HuH-7 (cell line): ENCODE measurements around the gene NPAS2.

Source experiments
- DNase-seq: peaks from one replicate; pipeline ENCODE4 v3.0.0; 2011; ENCODE audit warnings: low spot score

NPAS2 gene, protein sequence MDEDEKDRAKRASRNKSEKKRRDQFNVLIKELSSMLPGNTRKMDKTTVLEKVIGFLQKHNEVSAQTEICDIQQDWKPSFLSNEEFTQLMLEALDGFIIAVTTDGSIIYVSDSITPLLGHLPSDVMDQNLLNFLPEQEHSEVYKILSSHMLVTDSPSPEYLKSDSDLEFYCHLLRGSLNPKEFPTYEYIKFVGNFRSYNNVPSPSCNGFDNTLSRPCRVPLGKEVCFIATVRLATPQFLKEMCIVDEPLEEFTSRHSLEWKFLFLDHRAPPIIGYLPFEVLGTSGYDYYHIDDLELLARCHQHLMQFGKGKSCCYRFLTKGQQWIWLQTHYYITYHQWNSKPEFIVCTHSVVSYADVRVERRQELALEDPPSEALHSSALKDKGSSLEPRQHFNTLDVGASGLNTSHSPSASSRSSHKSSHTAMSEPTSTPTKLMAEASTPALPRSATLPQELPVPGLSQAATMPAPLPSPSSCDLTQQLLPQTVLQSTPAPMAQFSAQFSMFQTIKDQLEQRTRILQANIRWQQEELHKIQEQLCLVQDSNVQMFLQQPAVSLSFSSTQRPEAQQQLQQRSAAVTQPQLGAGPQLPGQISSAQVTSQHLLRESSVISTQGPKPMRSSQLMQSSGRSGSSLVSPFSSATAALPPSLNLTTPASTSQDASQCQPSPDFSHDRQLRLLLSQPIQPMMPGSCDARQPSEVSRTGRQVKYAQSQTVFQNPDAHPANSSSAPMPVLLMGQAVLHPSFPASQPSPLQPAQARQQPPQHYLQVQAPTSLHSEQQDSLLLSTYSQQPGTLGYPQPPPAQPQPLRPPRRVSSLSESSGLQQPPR

DNA sequence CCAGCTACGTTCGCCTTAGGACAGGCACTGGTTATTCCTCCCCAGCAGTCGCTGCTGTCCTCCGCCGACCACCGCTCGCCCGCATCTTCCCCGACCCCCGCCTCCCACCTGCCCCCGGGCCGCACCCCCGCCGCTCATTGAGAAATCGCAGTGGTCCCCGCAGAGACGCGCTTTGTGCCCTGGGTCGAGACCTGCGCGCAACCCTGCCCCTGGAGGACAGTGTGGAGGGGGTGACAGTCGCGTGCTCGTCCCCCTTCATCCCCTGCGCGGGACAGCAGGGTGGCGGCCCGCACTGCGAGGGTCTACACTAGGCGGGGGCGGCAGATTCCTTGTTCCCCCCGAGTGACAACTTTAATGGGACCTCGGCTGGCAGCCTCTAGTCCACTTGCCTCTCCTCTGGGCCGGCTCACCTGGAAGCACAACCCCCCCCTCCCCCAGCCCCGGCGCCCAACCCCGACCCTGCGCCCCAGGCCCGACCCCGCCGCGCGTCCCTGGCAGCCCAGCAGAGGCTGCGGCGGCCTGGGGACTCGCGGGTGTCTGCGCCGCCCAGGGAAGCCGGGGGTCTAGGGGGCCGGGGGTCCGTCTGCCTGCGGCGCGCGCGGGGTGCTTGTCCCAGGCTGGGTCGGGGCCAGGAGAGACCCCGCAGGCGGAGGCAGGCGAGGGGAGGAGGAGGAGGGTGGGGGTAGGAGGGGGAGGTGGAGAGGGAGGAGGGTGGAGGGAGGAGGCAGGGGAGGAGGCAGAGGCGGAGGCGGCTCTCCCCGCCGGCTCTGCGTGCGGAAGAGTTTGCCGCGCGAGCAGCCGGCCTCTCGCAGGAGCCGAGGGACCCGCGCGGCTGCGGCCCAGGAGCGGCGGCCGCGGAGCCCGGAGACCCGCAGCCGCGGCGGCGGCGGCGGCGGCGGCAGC is at the start of gene NPAS2:
TSS of gene NPAS2 (plus strand) at position 770 of the 903 bp plus-strand sequence. CDS start 84,616 bp downstream, outside the sequence.
- DNase-seq: peak; percentile 76

DNA sequence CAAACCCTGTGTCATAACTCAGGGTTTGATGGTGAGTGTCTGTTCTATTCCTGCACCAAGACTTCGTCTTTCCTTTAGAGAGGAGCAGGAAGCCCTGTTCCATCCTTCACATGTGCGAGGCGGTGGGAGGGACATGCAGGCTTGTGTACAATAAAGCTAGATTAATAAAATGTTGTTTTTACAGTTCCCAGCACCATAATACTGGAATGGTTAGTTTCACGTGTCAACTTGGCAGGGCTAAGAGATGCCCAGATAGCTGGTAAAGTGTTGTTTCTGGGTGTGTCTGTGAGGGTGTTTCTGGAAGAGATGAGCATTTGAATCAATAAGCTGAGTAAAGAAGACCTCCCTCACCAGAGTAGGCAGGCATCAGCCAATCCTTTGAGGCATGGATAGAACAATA is 48.8 kb upstream of the NPAS2 start:
- DNase-seq: no peak

DNA sequence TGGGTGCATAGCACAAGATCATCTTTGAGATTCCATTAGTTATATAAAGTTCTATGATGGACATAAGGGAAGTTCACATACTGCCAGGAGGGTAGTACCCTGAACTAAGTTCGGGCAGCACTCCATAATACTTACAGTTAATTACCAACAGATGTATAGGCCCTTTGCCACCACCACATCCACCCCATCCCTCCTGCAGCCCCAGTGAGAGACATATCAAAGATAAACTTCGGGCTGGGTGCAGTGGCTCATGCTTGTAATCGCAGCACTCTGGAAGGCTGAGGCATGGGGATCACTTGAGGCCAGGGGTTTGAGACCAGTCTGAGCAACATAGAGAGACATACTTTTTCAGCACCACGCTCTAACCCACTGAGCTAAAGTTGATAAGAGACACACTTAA is 46.4 kb upstream of the NPAS2 start:
- DNase-seq: no peak

DNA sequence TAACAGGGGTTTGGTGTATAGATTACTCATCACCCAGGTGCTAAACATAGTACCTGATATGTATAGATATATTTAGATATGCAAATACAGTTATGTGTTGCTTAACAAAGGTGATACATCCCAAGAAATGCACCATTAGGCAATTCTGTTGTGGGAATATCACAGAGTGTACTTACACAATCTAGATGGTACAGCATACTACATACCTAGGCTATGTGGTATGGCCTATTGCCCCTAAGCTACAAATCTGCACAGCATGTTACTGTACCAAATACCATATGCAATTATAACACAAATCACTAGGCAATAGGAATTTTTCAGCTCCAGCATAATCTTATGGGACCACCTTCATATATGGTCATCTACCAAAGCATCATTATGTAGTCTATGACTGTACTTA is 43.5 kb upstream of the NPAS2 start:
- DNase-seq: no peak

DNA sequence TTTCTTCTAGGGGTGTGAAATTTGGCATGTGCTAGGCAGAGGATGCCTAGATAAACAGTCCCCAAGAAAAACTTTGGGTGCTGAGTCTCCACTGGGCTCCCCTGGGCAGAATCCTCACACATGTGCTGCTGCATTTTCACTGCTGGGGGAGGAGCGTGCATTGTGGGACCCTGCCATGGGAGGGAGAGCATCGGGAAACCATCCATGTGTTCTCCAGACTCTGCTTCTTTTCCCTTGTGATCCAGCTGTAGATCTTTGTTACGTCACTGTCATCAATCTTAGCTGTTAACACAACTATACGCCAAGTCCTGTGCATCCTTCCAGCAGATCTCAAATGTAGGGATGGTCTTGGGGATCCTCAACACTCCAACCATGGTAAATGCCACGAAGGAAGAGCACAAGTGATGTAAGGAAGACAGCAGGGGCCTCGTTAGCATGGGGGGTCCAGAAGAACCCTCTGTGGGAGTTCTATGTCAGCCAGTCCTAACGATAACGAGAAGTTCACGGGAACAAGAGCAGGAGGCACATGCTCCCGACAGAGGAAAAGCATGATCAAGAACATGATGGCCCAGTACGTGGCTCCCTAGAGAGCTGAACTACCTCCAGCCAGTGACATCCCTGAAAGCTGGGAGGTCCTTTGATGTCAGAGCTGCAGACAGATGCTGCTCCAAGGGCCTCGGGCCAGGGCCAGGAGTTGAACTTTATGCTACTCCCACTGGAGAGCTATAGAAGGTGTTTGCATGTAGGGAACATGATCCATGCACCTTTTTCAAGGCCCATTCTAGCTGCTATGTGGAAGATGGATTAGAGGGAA is 41.1 kb upstream of the NPAS2 start:
- DNase-seq: no peak

DNA sequence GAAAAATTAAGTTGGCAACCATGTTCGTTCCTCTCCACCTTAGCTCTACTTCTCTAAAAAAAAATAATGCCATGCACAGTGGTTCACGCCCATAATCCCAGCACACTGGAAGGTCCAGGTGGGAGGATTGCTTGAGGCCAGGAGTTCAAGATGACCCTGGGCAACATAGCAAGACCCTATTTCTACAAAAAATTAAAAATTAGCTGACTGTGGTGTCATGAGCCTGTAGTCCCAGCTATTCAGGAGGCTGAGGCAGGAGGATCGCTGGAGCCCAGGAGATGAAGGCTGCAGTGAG is 40.1 kb upstream of the NPAS2 start:
- DNase-seq: no peak

DNA sequence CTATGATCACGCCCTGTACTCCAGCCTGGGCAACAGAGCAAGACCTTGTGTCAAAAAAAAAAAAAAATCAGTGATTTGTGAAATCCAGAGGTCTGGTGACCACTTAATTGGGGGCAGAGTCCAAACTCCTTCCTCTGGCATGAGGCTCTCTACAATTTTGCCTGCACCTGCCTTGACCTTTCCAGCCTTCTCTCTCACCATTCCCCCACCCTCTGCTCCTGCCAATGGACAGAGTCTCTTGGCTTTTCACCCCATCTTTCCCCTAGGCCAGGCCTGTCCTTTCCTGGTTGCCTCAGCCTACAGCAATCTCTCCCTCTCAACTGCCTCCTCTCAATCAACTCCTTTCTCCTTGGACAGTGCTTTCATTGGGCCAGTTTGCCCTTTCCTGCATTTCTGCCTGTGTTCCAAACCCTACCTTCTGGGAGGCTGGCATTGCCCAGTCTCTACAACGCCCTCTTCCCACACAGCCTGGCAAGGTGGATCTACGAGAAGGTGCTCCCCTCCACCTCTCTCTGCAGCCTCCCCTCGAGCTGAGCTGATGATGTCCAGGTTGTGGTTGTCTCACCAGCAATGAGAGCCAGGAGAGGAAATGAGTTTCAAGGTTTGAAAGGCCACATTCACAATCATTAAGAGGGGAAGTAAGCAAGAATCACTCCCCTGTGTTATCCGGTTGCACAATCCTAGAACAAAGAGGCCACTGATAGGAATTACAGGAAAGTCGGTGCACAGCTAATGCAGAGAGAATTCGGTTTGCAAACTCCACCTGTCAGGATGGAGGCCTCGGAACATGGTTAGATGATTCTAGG is 39.5 kb upstream of the NPAS2 start:
- peak; percentile 80 for DNase-seq

DNA sequence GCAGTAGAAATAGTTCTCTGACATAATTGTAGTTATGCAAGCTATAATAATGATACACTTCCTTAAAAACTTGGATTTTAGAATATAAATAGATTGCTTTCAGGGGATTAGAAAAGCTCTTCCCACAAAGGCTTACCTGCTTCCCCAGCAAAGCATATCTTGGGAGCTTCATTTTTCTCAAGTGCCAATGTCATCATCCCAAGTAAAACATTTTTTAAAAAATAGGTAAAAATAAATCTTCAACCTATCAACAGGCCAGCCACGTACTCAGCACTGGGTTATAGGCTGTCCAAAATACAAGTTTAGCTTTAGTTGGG is 39.0 kb upstream of the NPAS2 start:
- DNase-seq: no peak

DNA sequence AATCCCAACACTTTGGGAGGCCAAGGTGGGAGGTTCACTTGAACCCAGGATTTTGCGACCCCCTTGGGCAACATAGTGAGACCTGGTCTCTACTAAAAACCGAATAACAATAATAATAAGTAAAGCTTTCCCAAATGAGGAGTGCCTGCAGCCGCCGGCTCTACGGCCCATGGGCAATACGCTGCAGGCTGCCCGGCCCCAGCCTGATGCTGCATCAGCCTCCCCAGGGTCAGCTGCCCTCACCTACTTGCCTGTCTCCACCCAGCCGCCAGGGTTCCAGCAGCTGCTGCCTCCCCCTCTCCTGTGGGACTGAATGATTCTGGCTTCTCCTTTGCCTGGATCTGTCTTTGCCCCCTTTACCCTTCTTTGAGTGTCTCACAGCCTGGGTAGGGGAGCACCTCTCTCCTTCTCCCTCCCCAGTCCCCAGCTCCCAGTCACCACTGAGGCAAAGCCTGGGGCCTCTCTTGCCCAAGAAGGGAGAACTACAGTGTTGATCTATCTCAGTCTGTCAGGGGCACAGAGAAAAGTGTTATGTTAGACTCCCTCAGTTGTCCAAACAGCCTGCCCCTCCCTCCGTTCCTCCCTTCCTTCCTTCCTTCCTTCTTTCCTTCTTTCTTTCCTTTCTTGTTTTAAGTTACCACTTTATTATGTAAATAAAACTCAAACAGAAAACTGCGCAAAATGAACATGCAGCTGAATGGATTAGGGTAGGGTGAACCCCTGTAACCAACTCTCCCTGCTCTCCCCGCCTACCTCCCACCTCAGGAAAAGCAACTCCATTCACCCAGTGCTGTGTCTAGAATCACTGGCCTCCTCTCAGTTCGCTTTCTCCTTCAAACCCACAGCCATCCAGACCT is 38.2 kb upstream of the NPAS2 start:
- no peak for DNase-seq

DNA sequence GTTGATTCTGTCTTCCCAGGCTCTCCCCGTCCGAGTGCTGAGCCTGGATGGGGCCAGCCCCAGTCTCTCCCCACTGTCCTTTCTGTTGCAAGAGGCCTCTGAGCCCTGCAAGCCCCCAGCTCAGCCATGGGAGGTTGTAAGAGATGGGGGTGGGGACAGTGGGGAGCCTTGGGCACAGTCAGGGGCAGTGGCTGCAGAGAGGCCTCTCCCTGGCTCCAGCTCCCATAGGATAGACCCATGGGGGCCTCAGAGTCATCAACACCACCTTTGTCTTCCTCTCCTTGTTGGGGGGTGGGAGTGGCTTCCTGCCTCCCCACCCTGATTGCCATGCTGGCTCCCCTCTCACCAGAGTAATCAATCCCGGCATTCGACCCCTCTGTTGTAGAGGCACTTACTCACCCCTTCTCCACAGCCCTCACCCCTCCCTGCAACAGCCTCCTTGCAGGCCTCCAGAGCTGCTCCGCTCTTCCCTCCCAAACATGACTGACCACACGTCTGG is 37.5 kb upstream of the NPAS2 start:
- DNase-seq: no peak

DNA sequence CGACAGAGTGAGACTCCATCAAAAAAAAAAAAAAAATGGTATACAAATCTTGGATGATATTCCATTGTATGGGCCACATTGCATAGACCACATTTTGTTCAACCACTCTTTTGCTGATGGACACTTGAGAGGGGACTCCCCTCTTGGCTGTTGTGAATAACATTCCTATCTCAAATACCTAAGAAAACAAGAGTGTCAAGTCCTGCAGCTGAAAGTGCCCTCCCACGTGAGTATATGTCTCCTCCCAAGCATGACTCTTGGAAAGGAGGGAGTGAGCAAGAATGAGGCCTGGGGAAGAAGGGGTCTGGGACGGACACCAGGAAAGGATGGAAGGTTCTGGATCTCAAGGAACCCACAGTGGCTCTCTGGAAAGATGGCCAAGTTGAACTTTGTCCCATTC is 36.0 kb upstream of the NPAS2 start:
- no peak for DNase-seq

DNA sequence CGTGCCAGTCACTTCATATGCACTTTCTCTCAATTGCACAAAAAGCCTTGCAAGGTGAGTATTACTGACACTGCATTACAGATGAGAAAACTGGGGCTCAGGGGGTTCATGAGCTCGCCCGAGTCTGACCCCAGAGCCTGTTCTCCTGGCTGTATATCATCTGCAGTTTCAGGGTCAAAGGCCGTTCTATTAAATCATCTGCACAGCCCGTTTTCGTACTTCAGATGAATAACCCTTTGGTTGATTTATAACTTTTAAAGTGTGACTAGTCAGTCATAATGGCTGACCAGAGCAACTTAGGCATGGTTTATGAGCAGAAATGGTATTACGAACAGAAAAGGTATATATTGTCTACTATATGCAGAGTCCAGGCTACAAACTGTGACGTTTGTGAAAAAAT is 35.3 kb upstream of the NPAS2 start:
- DNase-seq: no peak

DNA sequence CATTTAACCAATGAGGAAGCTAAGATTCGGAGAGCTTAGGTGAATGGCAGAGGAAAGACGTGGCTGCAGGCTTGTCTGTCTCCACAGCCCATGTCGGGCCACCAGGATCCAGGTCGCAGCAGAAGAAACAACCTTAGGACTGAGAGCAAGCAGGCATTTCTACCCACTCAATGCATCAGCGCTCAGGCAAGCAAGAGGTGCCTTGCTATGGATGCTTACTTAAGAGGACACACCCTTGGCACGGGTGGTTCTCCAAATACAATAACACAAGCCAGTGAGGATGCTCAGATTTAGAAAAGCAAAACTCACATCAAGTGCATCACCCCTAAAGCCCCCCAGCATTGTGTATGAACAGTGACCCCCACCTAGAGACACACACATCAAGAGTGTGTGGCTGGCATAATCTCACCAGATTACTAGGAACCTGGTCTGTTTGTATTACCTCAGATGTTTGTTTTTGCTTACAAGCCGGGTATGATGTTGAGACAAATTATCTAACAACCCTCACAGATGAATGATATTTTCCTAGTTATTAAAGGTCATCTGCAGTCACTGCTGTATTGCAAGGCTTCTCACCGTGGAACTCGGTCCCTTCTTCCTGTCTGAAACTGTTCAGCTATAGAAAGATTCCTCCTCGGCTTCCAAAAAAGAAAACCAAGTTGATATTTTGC is 34.2 kb upstream of the NPAS2 start:
- DNase-seq: no peak

DNA sequence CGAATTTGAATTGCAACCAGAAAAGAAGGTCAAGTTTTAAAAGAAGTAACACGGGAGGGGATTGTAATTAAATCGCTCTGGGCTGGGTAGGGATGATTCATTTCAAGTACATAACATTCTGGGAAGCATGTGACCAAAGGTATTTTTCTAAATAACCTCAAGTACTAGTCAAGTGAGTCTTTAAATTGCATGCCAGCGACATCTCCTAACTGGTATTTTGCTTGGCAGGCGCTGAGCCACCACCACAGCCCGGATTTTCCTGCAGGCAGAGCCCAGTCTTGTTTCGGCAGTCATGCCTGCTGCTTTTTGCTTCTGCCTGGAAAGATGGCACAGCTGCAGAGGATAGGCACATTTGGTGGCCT is 33.7 kb upstream of the NPAS2 start:
- DNase-seq: no peak

DNA sequence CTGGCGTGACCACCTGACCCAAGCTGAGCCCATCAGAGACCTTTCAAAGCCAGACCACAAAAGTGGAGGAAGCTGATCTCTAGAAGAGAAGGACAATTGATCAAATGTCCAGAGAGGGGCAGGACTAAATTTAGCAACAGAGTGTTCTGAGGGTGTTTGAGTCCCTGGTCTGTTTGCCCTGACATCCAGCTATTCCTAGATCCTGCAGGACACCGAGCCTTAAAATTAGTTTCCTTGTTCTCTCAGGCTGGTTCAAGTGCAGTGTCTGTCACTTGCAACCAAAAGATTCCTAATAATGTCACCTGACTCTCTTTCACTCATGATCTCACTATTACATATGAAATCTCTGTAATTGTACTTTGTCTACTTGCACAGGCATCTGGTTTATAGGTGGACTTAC is 33.0 kb upstream of the NPAS2 start:
- no peak for DNase-seq

DNA sequence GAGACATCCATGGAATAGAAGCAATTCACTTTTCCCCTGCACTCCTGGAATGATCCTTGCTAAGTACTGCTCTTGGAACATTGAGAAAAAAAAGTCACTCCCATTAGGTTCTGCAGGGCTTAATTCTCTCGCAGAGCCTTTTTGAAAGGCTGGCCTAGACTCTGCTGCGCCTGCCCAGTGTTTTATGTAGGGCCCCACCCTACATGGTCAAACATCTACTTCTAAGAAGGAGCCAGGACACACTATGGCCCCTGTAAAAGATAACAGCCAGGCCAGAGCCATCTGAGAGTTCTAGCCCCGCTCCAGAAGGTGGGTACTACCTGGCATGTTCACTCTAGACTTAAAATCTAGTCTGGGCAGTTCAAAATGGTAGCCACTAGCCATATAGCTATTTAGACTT is 30.6 kb upstream of the NPAS2 start:
- DNase-seq: no peak

DNA sequence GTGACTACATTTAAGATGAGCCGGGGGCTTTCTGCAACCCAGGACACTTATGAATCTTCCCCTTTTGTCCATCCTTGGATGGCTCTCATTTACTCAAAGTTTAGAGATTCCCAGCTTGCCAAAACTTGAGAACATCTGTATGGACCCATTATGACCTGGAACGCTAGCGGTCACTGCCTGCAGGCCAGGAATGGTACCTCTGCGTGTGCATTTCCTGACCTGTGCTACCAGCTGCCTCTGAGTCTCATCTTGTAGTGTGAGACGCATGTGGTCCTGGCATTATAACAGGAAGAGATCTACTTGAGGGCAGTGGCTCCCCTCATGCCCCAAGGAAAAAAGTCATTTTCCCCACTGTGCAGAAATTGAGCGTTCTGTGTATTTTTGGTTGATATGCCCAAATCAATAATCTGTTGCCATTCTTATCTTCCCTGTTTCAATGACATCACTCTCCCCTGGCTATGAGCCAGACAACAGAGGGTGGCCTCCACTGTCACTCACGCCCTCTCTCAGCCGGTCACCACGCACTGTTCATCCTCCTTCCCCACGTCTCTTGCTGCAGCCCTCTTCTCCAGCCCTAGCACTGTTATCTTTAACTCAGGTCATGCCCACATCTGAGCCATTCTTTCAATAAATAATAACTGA is 28.5 kb upstream of the NPAS2 start:
- no peak for DNase-seq

DNA sequence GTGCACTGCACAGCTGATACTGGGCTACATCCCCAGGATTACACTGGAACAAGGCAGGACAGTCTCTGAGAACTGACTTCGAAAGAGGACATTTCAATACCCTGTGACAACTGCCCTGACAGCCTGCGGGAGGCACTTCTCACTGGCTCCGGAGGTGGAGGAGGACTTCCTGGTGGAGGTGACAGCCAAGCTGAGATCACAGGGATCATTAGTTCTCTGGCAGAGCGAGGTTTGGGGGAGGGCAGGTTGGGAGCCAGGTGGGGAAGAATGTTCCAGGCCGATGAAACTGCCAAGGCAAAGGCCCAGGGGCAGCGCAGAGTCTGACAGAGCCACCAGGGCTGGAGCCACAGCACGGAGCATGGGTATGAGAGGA is 28.0 kb upstream of the NPAS2 start:
- no peak for DNase-seq

DNA sequence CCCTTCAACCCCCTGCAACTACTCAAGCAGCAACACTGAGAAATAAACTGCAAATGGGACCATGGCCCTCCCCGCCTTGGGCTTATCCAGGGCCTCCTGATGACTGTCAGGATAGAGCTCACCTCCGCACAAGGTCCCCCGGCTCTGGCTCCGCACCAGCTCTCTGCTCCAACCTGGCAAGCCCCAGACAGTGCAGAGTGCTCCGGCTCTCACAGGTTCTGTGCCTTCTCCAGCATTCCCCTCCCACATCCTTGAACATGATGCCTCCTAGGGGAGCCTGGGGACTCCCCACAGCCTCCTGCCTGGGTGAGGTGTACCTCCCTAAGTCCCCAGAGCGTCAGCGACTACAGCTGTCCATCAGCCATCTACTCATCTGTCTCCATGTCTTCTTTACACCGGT is 26.7 kb upstream of the NPAS2 start:
- DNase-seq: no peak
